K562 (cell line): Measurements from ENCODE around the gene NPEPL1. TPM values are rescaled to one million over a fixed set of nuclear protein-coding genes. Genes with fewer than 3 reads are reported as not detected.

Experiments
- ATAC-seq: fragments of 200-7000 bp; cut with Tn5 transposase; 3 replicates; pipeline ENCODE4 v1.9.1; 2020; ENCODE audit warnings: moderate library complexity
- BruUV-seq: library from RNA; stranded (reverse); fragments of 400-500 nt; replicated peaks from 2 replicates; lab custom pipeline; 2021; lab: Mats Ljungman, UMichigan
- CTCF ChIA-PET: fragments of 300-600 bp; formaldehyde crosslinking; extraction: SDS; loops from one replicate; lab custom pipeline; 2021; ENCODE audit warnings: low intra/inter-chr PET ratio; lab: Yijun Ruan, JAX
- POLR2A ChIA-PET: fragments of 300-600, 350-650 bp; sonication (Branson Sonifier 250); formaldehyde crosslinking; extraction: SDS; loops from one replicate; lab custom pipeline; 2021; ENCODE audit warnings: antibody characterized with exemption, inconsistent platforms; lab: Yijun Ruan, JAX
- DNase-seq, 4 experiments: peaks; one replicate each; pipeline versions ENCODE4 v3.0.0 to v3.0.0-alpha.2; 2011 to 2018; ENCODE audit warnings: low spot score in 3 of 4, mixed read lengths in 3 of 4; ENCODE audit errors: extremely low read depth in 1 of 4
- FAIRE-seq: peaks from 2 replicates; lab custom pipeline; 2011; peaks lifted over from hg19 to GRCh38; lab: Jason Lieb, UNC
- H2AFZ ChIP-seq: 2 replicates; pipeline ENCODE4 v1.6.0; 2011; ENCODE audit warnings: low read depth, low read length, control low read depth, inconsistent platforms
- H3K27ac ChIP-seq: fragments of 200-600 bp; 3 replicates; pipeline ENCODE4 v1.8.0; 2011; ENCODE audit warnings: low read depth, mild to moderate bottlenecking, control low read depth, inconsistent platforms, low read length, moderate library complexity, mixed read lengths; ENCODE audit errors: extremely low read depth
- H3K27me3 ChIP-seq, 2 experiments: fragments of 300-600 bp in 1 of 2; 2 replicates in 1 of 2; 3 replicates in 1 of 2; pipeline versions ENCODE4 v1.6.0 to v1.8.0; 2011; ENCODE audit warnings: inconsistent platforms in 2 of 2, low read length in 2 of 2, mild to moderate bottlenecking in 1 of 2, mixed read lengths in 1 of 2, moderate library complexity in 1 of 2; ENCODE audit not compliant: control insufficient read depth in 2 of 2, insufficient read depth in 2 of 2
- H3K36me3 ChIP-seq: fragments of 300-600 bp; 3 replicates; pipeline ENCODE4 v1.8.0; 2011; ENCODE audit warnings: mild to moderate bottlenecking, low read length, inconsistent platforms; ENCODE audit not compliant: control insufficient read depth, insufficient read depth
- H3K4me1 ChIP-seq, 2 experiments: fragments of 200-600 bp in 1 of 2; replicated peaks in 1 of 2; 2 replicates in 1 of 2; 3 replicates in 1 of 2; pipeline versions ENCODE4 v1.5.1 to v1.8.0; 2011; ENCODE audit warnings: inconsistent platforms in 2 of 2, low read length in 2 of 2, mild to moderate bottlenecking in 1 of 2, mixed read lengths in 1 of 2, moderate library complexity in 1 of 2; ENCODE audit not compliant: control insufficient read depth in 2 of 2, insufficient read depth in 2 of 2
- H3K4me2 ChIP-seq: 2 replicates; pipeline ENCODE4 v1.6.1; 2011; ENCODE audit warnings: low read length, control low read depth, inconsistent platforms, mixed read lengths; ENCODE audit not compliant: insufficient read depth
- H3K4me3 ChIP-seq: fragments of 200-600 bp; sonication (generic), shearing (Covaris generic); 2 replicates; pipeline ENCODE4 v1.5.1; 2016; ENCODE audit warnings: control low read depth, inconsistent platforms
- H3K79me2 ChIP-seq: fragments of 200-600 bp; 3 replicates; pipeline ENCODE4 v1.8.0; 2011; ENCODE audit warnings: low read length, inconsistent platforms; ENCODE audit not compliant: control insufficient read depth, insufficient read depth
- H3K9ac ChIP-seq, 2 experiments: 2 replicates each; pipeline versions ENCODE4 v1.6.0 to v1.6.1; 2011; ENCODE audit warnings: low read depth in 2 of 2, low read length in 2 of 2, control low read depth in 1 of 2, inconsistent platforms in 1 of 2, mild to moderate bottlenecking in 1 of 2, mixed read lengths in 1 of 2; ENCODE audit not compliant: insufficient read depth in 1 of 2
- H3K9me1 ChIP-seq: one replicate; pipeline ENCODE4 v1.6.0; 2011; ENCODE audit warnings: inconsistent platforms, mild to moderate bottlenecking, low read length, moderate library complexity; ENCODE audit not compliant: control insufficient read depth, insufficient read depth
- H3K9me3 ChIP-seq: replicated peaks from 2 replicates; pipeline ENCODE4 v1.5.1; 2011; ENCODE audit warnings: low read depth, low read length, inconsistent platforms; ENCODE audit not compliant: control insufficient read depth, insufficient read depth
- H4K20me1 ChIP-seq: replicated peaks from 2 replicates; pipeline ENCODE4 v1.6.1; 2011; ENCODE audit warnings: low read length, inconsistent platforms, mixed read lengths; ENCODE audit not compliant: control insufficient read depth, insufficient read depth
- ARID3A ChIP-seq: IDR thresholded peaks from 2 replicates; pipeline ENCODE4 v1.6.1; 2012; ENCODE audit warnings: low read depth, low read length, improper control_type of control experiment, borderline replicate concordance
- CLOCK ChIP-seq: fragments of 250-450 bp; sonication (Bioruptor Pico); IDR thresholded peaks from 2 replicates; pipeline ENCODE4 v1.4.0; 2020; ENCODE audit warnings: mild to moderate bottlenecking, moderate library complexity, borderline replicate concordance
- HDAC1 ChIP-seq, 2 experiments: fragments of 450-650 bp; IDR thresholded peaks; 2 replicates each; pipeline ENCODE4 v1.6.1; 2016 to 2017; ENCODE audit warnings: inconsistent platforms in 1 of 2, mild to moderate bottlenecking in 1 of 2, moderate library complexity in 1 of 2
- HINFP ChIP-seq: fragments of 450-650 bp; conservative IDR thresholded peaks from 2 replicates; pipeline ENCODE4 v1.6.1; 2016; ENCODE audit warnings: missing genetic modification characterization, low read depth, mild to moderate bottlenecking, control low read depth, missing compliant biosample characterization
- RBM17 ChIP-seq: fragments of 200-400 bp; formaldehyde crosslinking; IDR thresholded peaks from 2 replicates; pipeline ENCODE4 v1.6.1; 2017; ENCODE audit warnings: low read depth, mild to moderate bottlenecking, low read length, borderline replicate concordance
- SIX5 ChIP-seq, 2 experiments: IDR thresholded peaks; 2 replicates each; pipeline ENCODE4 v1.6.1; 2011; ENCODE audit warnings: low read length in 2 of 2, borderline replicate concordance in 1 of 2, low read depth in 1 of 2, mild to moderate bottlenecking in 1 of 2, moderate library complexity in 1 of 2; ENCODE audit not compliant: insufficient read depth in 1 of 2
- ZKSCAN8 ChIP-seq: fragments of 200-800 bp; sonication (Bioruptor generic); IDR thresholded peaks from 2 replicates; pipeline ENCODE4 v1.6.1; 2016; ENCODE audit warnings: missing genetic modification characterization, missing compliant biosample characterization
- WGBS: fragments of 100-300 bp; shearing (Covaris generic); methylation state at CpG from one replicate; pipeline ENCODE4 v1.1.6; 2016; ENCODE audit warnings: low coverage, mixed read lengths; ENCODE audit not compliant: insufficient coverage; ENCODE audit errors: missing lambda C conversion rate; 5-methylcytosine and 5-hydroxymethylcytosine counted together
- in situ Hi-C: fragments of 300-500 bp; cut with MboI; formaldehyde crosslinking; loops from 4 replicates; pipeline ENCODE4 v1.15.0; 2018; ENCODE audit warnings: inconsistent platforms, mixed read lengths
- intact Hi-C: fragments of 100-400 bp; cut with micrococcal nuclease; formaldehyde crosslinking; loops from 2 replicates; pipeline ENCODE4 v1.14.2; 2022
- polyA plus RNA-seq, 8 experiments: library from polyadenylated mRNA; depleted of rRNA in 4 of 8; stranded (reverse) in 5 of 8; unstranded in 3 of 8; fragments of >200 nt; fragmentation: Nextera tagmentation in 2 of 8; fragmentation: Illumina TruSeq in 1 of 8; extraction: Ambion mirVana in 2 of 8; extraction: Trizol in 1 of 8; gene quantifications; 2 replicates each; pipeline versions ENCODE4 v1.2.1 to v1.2.3, GENCODE V29; 2011 to 2014; ENCODE audit warnings: inconsistent platforms in 1 of 8, missing spikeins in 1 of 8
- total RNA-seq, 7 experiments: library from RNA; depleted of rRNA in 6 of 7; stranded (reverse); fragments of >200 nt in 6 of 7; fragmentation: Illumina TruSeq in 2 of 7; extraction: Trizol in 2 of 7; gene quantifications; 2 replicates each; pipeline versions ENCODE4 v1.2.1 to v1.2.3, GENCODE V29; 2011 to 2021; ENCODE audit warnings: low replicate concordance in 1 of 7
- TF ChIP-seq, protein P1 (sequence below): fragments of 250-450 bp; sonication (Bioruptor Pico); IDR thresholded peaks from 2 replicates; pipeline ENCODE4 v1.9.0; 2021; ENCODE audit warnings: mild to moderate bottlenecking

NPEPL1 gene
- total and polyA plus RNA-seq, 9 of the 15 experiments (the other 6 are each of a cell fraction or from before 2014, with no cell fraction given), result 0.04 to 5.6 (median 0.94) TPM

DNA sequence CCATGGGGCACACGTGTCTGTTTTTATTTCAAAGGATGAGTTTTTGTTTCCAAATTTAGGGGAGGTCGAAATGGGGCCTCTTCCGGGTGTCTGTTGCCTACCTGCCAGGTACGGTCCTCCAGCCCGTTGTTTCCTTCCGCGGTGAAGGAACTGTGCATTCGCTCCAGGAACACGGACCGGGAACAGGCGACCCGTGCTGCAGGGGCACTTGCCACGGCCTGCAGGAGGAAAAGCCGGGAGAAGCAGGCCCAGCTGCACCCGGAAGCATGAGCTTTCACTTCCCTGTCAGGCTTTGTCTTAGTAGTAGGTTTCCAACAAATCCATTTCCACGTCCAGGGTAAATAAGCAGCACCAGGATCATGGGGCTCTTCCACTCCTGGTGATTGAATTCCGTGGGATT is 17.0 kb upstream of the NPEPL1 start (continued):
- TF ChIP-seq ARID3A, result no peak

GRCh38 chr20:58676161-58676560 is 16.4 kb upstream of the NPEPL1 start:
- no TSS peak for BruUV-seq
- Histone ChIP-seq H3K9ac (no peak overlapping the region), H3K36me3 (peaks cover 76% of the 10 kb centered on the region), H3K4me2 (no peak overlapping the region), H3K4me1 (no peaks in the 10 kb centered on the region), H3K79me2 (no peaks in the 10 kb centered on the region), H3K9me3 (no peaks in the 10 kb centered on the region), H4K20me1 (no peaks in the 10 kb centered on the region), H3K27me3 (no peaks in the 10 kb centered on the region), H3K4me3 (no peak overlapping the region), H3K9me1 (no peaks in the 10 kb centered on the region), H2AFZ (no peak overlapping the region), H3K27ac (no peak overlapping the region)
- FAIRE-seq, result no peak
- no peak for TF ChIP-seq RBM17
- no peak for TF ChIP-seq ZKSCAN8 (CRISPR knock-in tag)
- TF ChIP-seq, protein P1, sequence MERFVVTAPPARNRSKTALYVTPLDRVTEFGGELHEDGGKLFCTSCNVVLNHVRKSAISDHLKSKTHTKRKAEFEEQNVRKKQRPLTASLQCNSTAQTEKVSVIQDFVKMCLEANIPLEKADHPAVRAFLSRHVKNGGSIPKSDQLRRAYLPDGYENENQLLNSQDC (CRISPR knock-in tag), result no peak
- no peak for TF ChIP-seq CLOCK (CRISPR knock-in tag)
- TF ChIP-seq SIX5 (IDR thresholded peaks at IDR 0.05; ENCODE audit: borderline replicate concordance in 1 of 2, insufficient read depth in 1 of 2, low read depth in 1 of 2, low read length in 2 of 2), result no peak
- no peak for TF ChIP-seq HDAC1 (IDR thresholded peaks at IDR 0.05)
- no peak for TF ChIP-seq HINFP (tag)
- POLR2A ChIA-PET, result interaction anchor here (0.8 kb wide), 1 partner anchor 9 kb away, joined by 5 read pairs; no protein-coding TSS in a partner anchor
- in situ Hi-C loops, result no loop called here
- 93% methylated on average over 16 of the region's 19 CpGs for WGBS
- CTCF ChIA-PET, result no interaction called here
- intact Hi-C loops, result no loop called here
- DNase-seq, result no peak
- no peak for ATAC-seq
